Uterus (tissue), 2 donors: ENCODE results near the gene WEE1.

Experiments used
- CTCF ChIP-seq, 4 experiments: fragments of 200-600 bp in 2 of 4; fragments of 450-650 bp in 2 of 4; sonication (generic) in 2 of 4; IDR thresholded peaks; one replicate each; pipeline ENCODE4 v1.5.1; 2016 to 2019; ENCODE audit warnings: antibody characterized with exemption in 4 of 4, mild to moderate bottlenecking in 2 of 4, moderate library complexity in 1 of 4
- POLR2A ChIP-seq, 2 donors: fragments of 450-650 bp; IDR thresholded peaks; one replicate each; pipeline ENCODE4 v1.6.1; 2016; ENCODE audit warnings: antibody characterized with exemption in 2 of 2, mild to moderate bottlenecking in 1 of 2, moderate library complexity in 1 of 2

DNA sequence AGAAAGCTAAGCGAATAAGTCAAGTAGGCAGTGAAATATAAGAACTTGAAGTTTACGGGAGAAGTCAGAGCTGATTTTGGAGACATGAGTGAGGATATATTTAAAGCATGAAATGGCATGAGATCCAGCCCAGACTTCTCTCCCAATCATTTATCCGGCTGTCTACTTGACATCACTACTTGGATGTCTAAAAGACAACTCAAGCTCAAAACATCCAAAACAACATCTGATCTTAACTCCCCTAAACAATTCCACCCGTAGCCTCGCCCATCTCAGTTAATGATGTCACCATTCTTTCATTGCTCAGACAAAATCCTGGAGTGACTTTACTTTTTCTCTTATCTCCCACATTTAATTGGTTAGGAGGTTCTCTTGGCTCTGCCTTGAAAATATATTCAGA, 44.5 kb downstream of the WEE1 start:
- TF ChIP-seq POLR2A (IDR thresholded peaks at IDR 0.05) (no peak), CTCF (IDR thresholded peaks at IDR 0.05) (no peak)
